Mucosa of descending colon (tissue), 3 donors: ENCODE data around the gene LCA5. TPM values are rescaled to one million over a fixed set of nuclear protein-coding genes. Genes with fewer than 3 reads are reported as not detected.

Experiments
- ATAC-seq: fragments of 200-7000 bp; cut with Tn5 transposase; one replicate; pipeline ENCODE4 v1.9.1; 2020; ENCODE audit warnings: mild to moderate bottlenecking, moderate library complexity
- DNase-seq, 3 donors: peaks; one replicate each; pipeline ENCODE4 v3.0.0-alpha.2; 2020
- H3K36me3 ChIP-seq: fragments of 200-600 bp; one replicate; pipeline ENCODE4 v1.8.0; 2021; ENCODE audit warnings: low read depth, mild to moderate bottlenecking
- H3K4me1 ChIP-seq: fragments of 200-600 bp; one replicate; pipeline ENCODE4 v1.8.0; 2021; ENCODE audit warnings: low read depth, mild to moderate bottlenecking
- H3K4me3 ChIP-seq: fragments of 200-600 bp; one replicate; pipeline ENCODE4 v1.8.0; 2021; ENCODE audit warnings: mild to moderate bottlenecking
- H3K9me3 ChIP-seq: fragments of 200-600 bp; one replicate; pipeline ENCODE4 v1.8.0; 2021; ENCODE audit warnings: mild to moderate bottlenecking
- CTCF ChIP-seq: fragments of 200-600 bp; IDR thresholded peaks from one replicate; pipeline ENCODE4 v1.8.0; 2022; ENCODE audit warnings: antibody characterized with exemption, mild to moderate bottlenecking
- intact Hi-C, 2 donors: fragments of 100-400 bp; cut with DNase I in 1 of 2; cut with micrococcal nuclease in 1 of 2; formaldehyde crosslinking; loops; one replicate each; pipeline versions ENCODE4 v1.11.0 to v1.11.1; 2022; cut with DNase I, micrococcal nuclease
- total RNA-seq, 3 donors: library from RNA; stranded (reverse); fragmentation: NEBNext Ultra II Directional in 2 of 3; extraction: Animal tissue kit (Norgen Biotek cat#: 25700) in 2 of 3; gene quantifications; one replicate each; pipeline versions ENCODE4 v1.2.1 to v1.2.4, GENCODE V29; 2021 to 2023
- donor health status: DM: no; HTN: no; CAD: no; lungs with moderate emphysema.
- donor health status: DM: no; HTN: no; CAD: no.
- donor health status: DM: no; HTN: yes; CAD: no.

Gene LCA5
- total RNA-seq, 3 donors from 2014 or later = 0.43 to 5.5 (median 1.1) TPM

GRCh38 chr6:79470728-79471127 lies 66.5 kb downstream of the LCA5 start:
- no peak for DNase-seq
- TF ChIP-seq CTCF = no peak
- no peaks in the 10 kb centered on the region for H3K9me3 ChIP-seq
- no peaks in the 10 kb centered on the region for H3K36me3 ChIP-seq
- no peak overlapping the region for H3K4me3 ChIP-seq
- no peak for ATAC-seq
- intact Hi-C loops = no loop called here
- H3K4me1 ChIP-seq = no peaks in the 10 kb centered on the region

GRCh38 chr6:79469376-79470246 lies 67.6 kb downstream of the LCA5 start:
- no peak for TF ChIP-seq CTCF
- no peaks in the 10 kb centered on the region for H3K36me3 ChIP-seq
- H3K4me1 ChIP-seq = no peaks in the 10 kb centered on the region
- DNase-seq (no peak), ATAC-seq (no peak)
- H3K9me3 ChIP-seq = no peaks in the 10 kb centered on the region
- no peak overlapping the region for H3K4me3 ChIP-seq
- intact Hi-C loops = no loop called here

GRCh38 chr6:79468587-79468986 lies 68.6 kb downstream of the LCA5 start:
- DNase-seq = no peak
- ATAC-seq = no peak
- H3K4me3 ChIP-seq = no peak overlapping the region
- TF ChIP-seq CTCF = no peak
- no peaks in the 10 kb centered on the region for H3K4me1 ChIP-seq
- H3K36me3 ChIP-seq = no peaks in the 10 kb centered on the region
- intact Hi-C loops = no loop called here
- no peaks in the 10 kb centered on the region for H3K9me3 ChIP-seq

- intact Hi-C loops = no loop called here
- Histone ChIP-seq H3K4me3 (no peak overlapping the region), H3K9me3 (no peaks in the 10 kb centered on the region), H3K36me3 (no peaks in the 10 kb centered on the region), H3K4me1 (no peaks in the 10 kb centered on the region)
- TF ChIP-seq CTCF = no peak
- ATAC-seq = no peak
- no peak for DNase-seq
Measured at GRCh38 chr6:79468116-79468515, 69.1 kb downstream of the LCA5 start.

- H3K36me3 ChIP-seq = no peaks in the 10 kb centered on the region
- no peak for TF ChIP-seq CTCF
- ATAC-seq (no peak), DNase-seq (no peak)
- H3K4me3 ChIP-seq = no peak overlapping the region
- no peaks in the 10 kb centered on the region for H3K9me3 ChIP-seq
- intact Hi-C loops = no loop called here
- H3K4me1 ChIP-seq = no peaks in the 10 kb centered on the region
Measured at GRCh38 chr6:79467716-79468115, 69.5 kb downstream of the LCA5 start.
